CD4-positive, alpha-beta T cell treated with Interleukin-4 for 1 hour (primary cell): Measurements from ENCODE around the gene LRRC71.

ENCODE experiments used
- DNase-seq, 2 donors: peaks; one replicate each; pipeline ENCODE4 v3.0.0-alpha.2; 2020 to 2022

Gene LRRC71

DNA sequence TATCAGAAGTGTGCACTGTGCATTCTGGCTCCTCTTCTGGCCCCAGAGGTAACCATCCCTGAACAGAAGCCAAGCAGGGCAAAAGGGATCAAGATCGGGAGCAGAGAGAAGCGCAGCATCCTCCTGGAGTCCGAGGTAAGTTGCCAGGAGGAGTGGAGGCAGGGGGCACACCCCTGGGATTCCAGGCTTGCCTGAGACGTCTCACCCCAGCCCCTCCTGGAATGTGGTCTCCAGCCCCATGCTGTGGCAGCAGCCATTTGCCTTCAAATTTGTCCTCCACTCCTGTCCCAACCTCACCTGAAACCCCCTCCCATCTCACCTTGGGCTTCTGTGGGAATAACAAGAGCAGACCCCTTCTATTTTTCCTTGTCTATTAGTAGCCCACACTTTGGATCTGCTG lies 10.1 kb downstream of the LRRC71 start:
- no peak for DNase-seq

DNA sequence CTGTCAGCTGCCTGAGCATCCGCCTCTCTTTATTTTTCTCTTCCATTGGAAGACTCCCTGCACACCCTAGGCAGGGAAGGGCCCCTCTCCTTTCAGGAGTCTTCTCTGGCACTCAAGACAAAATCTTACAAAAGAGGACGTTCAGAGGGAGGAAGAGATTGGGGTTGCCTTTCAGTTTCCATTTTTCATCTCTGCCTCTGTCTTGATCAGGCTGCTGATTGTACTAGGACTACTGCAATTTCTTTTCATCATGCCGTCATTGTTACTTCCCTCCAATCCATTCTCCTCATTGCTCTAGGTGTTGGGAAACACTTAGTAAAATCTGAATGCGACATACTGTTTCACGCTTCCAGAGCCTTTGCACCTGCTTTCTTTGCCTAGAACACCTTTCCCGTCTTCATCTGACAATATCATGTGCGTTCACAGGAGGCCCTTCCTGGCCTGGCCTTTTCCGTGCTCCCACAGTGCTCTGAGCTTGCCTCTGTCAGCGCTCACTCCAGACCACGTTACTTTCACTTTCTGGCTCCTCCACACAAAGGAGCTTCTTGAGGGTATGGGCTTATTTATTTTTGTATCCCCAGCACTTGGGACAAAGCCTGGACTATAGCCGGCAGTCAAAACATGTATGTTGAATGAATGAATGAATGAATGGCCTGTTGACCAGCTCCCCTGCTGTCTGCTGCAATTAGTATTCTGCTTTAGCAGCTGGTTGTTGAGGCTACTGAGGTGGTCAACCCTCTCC lies 10.9 kb downstream of the LRRC71 start:
- no peak for DNase-seq

DNA sequence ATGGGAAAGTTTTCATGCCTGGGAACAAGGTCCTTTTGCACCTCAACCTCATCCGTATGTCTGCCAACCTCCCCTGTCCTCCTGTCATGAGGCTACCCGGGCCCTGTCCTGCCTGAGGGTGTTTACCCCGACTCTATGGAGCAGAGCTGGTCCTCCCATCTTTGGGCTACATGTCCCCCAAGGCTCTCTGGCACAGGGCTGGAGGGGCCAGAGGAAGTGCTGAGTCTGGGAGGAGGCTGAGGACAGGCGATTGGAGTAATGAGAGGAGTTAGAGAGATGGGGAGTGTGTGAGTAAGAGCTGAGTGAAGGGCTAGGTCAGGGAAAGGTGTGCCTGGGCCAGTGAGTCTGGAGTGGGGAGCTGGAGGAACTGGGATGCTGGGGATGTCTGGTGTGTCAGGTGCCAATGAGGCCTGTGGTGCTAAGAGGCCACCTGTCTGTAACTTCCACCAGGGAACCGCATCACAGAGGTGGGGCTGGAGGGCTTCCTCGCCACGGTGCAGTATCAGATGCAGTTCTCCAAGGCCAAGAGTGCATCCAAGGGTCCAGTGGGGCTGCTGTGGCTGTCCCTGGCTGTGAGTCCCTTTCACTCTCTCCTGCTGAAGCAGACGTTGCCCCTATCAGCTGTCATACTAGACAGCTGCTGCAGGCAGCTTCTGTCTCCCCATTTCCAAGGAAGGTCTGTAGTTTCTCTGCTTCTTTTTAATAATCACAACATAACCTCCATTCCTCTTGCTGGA lies 11.7 kb downstream of the LRRC71 start:
- DNase-seq, result no peak

DNA sequence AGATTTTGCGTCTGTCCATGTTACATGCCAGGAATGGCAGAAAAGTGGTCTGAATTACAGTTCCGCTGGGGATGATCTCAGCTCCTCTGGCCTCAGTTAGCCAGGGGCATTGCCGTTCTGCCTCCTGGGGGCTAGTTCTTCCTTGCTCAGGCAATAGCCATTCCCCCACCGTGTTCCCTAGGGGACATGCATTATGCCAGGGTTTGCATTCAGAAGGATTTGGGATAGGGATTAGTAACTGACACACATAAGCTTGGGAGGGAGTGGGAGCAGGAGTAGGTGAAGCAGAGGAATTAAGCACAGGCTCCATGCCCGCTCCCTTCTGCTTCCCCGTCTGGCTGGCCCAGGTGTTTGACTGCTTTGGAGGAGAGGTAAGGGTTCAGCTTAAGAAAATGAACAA lies 12.7 kb downstream of the LRRC71 start:
- no peak for DNase-seq

DNA sequence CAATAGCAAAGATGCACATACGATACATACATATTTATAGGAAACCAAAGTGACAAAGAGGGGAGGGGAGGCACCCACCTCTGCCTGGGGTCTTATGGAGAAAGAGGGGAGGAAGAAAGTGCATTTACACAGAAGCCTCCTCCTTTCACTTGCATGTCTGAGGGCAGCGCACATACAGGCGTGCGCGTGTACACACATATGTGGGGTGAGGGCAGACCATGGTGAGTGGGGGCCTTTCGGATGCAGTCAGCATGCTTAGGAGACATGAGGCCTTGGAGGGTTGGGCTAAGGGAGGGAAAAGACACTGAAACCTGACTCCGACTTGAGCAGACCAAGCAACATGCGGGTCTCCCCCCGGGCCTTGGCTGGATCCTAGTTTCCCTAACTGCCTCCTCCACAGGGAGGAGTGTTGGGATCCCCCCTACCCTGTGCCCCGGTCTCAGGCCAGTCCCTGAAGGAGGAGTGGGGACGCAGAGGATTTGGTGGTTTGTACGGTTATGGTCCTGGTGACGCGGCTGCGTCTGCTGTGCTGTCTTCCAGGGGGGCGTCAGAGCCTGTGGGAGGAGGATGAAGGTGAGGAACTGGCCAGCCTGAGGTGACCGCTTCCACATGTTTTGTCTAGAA lies 15.2 kb downstream of the LRRC71 start:
- no peak for DNase-seq

DNA sequence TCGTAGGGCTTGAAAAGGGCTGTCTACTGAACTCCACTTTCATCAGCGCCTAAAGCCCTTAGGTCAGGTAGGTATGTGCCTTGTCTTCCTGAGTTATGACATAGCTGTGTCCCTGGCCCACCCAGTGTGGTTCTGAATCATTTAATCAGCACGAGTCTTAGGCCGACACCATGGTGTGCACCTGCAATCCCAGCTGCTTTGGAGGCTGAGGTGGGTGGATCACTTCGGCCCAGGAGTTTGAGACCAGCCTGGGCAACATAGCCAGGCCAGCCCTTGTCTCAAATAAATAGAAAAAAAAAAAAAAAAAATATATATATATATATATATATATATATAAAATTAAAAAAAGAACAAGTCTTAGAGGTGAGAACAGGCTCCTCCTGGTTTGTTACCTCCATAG lies 15.8 kb downstream of the LRRC71 start:
- DNase-seq, result no peak

DNA sequence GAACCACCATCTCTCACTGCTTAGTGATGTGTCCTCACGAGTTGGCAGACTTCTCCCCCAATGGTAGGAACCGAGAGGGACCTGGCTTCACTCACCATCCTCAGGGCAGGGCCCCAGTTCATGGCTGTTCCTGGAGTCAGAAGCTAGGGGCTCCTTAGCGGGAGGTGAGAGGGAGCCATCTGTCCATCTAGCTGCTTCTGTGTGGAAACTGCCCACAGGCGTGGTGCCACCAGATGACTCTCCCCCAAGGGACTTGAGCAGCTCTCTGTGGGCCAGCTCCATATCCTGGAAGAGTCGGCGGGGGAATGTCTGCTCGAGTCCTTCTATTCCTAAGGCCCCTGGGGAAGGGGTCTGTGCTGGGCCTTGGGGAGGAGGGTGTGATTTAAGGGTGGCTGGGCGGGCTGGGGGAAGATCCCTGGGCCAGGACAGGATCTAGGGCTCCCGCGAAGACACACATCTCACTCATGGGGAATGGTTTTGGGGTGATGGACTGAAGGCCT lies 16.3 kb downstream of the LRRC71 start:
- DNase-seq, result no peak

DNA sequence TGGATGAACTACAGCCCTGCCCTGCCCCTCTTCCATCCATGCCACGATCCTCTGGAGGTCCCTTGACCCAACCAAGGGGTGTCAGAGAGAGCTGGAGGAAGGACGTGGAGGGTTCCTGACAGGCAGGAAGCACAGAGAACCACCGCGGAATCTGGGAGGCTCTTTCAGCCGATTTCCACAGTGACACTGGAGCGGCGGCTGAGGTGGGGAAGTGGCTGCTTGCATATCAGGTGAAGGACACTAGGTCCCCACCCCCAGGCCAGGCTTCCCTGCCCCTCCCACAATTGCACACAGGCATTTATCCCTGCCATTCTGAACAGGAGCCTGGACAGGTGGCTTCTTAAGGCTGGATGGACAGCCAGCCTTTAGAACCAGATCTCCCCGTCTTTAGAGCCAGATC lies 17.5 kb downstream of the LRRC71 start:
- DNase-seq, result no peak

DNA sequence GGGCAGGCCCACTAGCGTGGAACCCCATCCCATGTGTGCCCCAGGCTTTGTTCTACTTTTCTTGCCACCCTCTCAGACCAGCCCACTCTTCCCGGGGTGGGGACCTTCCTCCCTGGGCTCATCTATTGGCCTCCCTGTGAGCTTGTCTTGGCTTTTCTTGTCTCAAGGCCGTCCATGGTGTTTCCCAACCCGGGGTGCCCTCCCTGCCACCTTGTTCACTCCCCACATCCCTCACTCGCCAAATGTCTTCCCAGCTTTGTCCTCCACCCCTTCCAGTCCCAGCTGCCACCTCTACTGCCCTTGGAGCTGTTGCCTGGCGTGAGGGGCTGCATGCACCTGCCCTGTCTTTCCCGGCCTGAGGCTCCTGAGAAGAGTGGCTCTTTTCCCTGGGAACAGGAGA lies 18.4 kb downstream of the LRRC71 start:
- DNase-seq, result no peak

DNA sequence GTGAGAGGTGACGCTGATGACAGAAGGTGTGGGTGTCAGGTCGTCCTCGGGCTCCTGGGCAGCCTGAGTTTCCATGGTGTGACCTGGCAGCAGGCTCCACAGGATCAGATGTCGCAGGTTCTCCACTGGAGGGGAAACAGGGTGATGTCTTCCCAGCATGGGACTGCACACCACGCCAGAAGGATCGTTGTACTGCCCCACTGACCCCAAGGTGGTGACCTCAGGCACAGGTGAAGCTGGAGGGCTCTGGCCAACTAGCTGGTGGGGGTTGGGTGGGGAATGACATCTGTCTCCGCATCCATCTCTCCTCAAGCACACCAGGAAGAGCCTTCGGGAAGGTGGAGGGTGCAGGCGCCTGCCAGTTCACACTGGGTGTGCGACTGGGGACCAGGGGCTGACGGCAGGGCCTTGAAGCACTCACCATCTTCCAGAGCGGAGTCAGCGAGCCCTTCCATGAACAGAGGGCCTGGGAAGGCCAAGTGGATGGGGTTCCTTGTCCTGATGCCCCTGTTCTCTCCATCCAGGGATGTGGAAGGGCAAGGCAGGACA lies 19.4 kb downstream of the LRRC71 start:
- no peak for DNase-seq

DNA sequence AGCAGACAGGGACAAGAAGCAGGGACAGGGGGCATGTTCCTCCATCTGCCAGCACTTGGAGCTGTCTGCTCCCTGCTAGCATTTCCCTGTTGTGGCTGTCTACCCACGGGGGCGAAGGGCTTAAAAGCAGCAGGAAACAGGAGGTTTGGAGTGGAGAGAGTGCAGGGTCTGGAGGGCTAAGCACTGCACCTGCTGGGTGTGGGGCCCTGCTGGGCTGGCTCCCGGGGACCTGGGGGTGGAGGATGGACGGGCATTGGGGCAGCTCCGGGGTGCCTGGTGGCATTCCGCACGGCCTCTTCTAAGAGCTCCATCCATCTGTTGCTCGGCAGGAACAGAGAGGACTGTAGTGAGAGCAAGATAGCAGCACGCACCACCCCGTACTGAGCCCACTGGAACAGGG lies 21.2 kb downstream of the LRRC71 start:
- DNase-seq, result no peak

DNA sequence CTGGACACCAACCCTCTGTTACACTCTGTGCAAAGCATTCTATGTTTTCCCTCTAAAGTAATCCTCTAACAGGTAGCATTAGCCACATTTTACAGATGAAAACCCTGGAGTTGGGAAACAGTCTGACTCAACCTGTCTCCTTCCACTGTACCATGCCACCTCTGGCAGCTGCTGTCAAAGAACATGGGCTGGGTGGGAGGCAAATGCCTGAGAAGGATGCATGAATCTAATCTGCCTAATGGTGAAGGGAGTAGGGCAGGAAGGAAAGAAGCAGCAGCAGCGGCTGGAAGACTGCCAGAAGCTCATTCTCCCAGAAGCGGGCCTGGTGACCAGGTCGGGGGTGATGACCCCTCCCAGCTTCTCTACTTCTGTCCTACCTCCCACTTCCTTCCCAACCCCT lies 21.7 kb downstream of the LRRC71 start:
- no peak for DNase-seq

DNA sequence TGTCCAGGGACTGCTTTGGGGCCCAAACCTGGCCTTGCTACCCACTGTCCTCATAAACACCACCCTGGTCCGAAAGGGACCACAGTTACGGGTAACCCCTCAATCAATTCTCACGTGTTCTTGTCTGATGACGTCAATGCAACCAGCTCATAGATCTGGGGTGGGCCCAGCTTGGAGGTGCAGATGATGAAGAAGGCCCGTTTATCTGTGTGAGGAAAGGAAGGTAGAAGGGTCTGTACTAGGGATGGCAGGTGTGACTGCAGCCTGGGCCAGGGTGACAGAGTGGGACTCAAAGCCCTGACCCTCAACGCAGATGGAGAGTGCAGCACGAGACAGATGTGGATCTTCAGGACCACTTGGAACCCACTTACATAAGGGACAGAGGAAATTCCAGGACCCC lies 22.1 kb downstream of the LRRC71 start:
- DNase-seq, result no peak

DNA sequence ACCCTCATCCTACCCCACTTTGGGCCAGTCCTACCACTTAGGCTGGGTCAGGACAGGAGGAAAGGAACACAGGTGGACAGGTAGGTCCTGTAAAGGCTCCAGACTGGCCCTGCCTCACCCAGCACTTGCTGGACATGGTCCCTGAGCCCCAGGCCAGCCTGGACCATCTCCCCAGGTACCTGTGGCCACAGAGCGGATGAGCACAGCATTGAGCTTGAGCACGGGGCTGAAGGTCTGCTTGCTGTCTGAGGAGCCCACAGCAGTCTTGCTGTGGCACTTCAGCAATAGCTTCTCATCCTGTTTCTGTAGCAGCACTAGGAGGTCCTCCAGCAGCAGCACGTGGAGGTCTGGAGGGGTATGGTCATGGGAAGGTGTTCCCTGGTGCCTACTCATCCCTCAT lies 23.3 kb downstream of the LRRC71 start:
- DNase-seq, result no peak

DNA sequence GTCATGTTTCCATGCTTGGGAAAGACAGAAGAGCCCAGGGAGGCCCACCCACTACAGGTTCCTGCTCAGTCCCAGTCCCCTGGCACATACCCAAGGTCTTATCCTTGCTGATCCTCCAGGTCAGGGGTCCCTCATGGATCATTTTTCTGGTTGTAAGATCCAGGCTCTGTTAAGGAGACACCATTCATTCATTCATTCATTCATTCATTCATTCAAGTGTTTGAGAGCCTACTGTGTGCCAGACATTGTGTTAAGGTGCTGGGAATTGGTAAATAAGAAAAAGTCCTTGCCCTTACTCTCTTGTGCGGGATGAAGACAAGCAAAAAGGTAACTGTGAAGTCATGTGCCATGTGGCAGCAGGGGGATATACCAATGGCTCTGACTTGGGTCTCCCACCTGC lies 23.8 kb downstream of the LRRC71 start:
- no peak for DNase-seq

DNA sequence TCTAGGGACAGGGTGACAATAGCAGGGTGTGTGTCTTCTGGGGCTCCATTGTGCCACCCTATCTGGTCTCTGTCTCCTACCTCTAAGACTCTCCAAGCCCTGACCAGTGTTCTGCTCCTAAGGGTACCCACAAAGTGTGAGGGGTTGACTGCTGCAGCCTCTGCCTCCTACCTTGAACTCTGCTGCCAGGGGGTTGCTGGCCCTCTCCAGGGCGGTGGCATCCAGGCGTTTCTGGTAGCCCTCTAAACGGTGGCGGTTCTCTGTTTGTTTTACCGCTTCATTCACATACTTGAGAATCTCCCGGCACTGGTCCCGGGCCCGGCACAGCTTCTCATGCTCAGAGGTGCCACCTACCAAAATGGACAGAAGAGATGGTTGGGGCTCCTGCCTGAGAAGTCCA lies 24.4 kb downstream of the LRRC71 start:
- DNase-seq, result no peak

DNA sequence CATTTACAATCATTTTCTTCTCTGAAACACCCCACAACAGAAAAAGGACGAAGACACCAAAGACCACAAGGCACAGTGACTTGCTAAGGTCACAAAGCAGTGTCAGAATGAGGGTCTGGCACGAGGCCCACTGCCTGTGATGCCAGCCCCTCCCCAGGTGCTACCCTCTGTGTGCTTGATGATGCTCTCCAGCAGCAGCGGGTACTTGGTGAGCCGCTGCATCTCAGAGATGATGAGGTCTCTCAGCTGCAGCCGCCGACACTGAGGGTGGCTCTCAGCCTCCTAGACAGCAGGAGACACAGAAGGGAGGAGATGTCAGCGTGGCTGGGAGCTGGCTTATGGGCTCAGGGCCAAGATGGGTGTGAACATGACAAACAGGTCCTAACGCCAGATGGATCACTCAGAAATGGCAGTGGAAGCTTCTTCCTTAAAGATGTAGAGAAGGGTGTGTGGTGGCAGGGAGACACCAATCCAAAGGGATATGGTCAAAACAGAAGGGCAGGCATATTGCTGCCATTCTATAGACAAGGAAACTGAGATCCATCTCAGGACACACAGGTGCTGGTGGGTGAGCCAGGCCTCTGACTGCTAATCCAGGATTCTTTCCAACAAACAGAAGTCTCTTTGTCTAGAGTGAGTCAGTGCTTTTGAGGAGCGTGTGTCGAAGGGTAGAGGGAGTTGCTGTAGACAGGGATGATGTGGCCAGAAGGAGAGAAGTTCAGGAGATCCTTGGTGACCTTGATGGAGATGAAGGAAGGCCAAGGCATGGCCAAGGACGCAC lies 25.6 kb downstream of the LRRC71 start:
- DNase-seq, result no peak

DNA sequence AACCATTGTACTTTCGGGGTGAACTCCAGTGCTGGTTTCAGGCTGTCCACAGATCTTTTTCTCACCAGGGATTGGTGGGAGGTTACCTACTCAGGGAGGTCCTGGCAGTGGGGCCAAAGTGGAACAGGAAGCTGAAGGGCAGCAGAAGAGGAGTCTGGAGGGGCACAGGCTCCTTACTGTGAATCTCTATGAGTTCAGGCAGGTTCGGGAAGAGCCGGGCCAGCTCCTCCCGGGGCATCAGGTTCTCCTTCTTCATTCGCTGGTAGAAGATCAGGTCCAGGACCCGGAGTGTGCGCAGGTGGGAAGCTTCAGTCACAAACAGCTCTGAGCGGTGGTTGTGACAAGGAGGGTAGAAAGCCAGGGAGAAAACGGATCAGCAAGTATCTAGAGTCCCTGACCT lies 26.7 kb downstream of the LRRC71 start:
- DNase-seq, result no peak

DNA sequence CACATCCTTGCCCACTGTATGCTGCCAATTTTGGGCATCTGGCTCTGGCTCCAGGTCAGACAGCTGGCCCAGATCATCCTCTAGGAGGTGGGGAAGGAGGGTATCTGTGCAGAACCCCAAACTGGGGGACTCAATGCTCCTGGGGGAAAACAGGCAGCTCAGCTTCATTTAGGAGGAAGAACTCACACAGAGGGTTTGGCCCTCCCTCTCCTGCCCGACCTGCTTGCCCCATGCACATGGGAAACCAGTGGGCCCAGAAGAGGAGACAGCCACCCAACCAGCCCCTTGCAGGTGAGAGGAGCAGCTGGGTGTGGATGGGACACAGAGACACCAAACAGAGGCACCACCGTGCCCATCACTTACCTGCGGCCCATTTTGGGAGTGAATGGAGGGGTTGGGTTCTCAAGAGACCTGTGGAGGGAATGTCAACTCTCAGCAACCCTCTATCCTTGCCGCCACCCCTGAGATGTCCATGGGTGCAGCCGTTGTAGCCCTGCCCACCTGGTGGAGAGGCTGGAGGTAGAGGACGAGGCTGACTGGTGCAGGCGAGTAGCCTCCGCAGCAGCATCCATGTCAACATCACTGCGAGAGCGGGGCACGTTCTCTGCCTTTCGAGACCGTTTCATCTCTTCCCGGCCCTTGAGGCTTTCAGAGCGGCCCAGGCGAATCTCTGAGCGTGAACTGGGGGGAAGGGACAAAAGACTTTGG lies 27.5 kb downstream of the LRRC71 start:
- DNase-seq, result no peak

DNA sequence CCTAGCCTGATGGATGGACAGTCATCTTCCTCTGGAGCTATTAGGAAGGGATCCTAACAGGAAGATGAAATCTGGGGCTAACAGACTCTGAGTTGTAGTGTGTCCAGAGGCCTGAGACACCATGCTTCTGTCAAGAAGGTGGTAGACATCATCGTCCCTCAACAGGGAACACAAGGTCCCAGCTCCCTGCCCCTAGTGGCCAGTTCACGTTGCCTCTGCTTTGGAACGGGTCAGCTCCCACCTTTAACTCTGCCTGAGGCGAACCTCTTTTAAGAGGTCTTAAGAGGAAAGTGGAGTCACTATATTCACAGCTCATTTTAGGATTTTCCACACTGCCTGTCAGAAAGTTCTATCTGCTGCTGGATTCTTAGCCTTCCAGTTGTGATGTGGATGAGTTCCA lies 28.3 kb downstream of the LRRC71 start:
- no peak for DNase-seq

DNA sequence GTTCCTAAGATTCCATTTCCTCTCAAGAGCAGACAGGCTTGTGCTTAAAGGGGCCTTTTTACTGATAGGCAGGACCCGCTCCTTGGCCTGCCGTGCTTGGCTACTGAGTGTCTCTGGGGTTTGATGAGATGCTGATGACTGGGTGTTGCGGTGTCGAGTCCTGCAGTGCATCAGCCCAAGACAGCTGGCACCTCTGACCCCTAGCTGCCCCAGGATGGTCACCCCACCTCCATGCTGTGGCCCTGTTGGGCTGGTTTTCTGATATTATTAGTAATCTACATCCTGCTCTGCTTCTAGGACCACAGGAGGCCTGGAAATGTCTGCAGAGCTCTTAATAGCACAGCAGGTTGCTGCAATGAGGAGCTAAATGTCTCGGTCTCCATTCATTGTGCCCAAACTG lies 28.7 kb downstream of the LRRC71 start:
- DNase-seq, result no peak

DNA sequence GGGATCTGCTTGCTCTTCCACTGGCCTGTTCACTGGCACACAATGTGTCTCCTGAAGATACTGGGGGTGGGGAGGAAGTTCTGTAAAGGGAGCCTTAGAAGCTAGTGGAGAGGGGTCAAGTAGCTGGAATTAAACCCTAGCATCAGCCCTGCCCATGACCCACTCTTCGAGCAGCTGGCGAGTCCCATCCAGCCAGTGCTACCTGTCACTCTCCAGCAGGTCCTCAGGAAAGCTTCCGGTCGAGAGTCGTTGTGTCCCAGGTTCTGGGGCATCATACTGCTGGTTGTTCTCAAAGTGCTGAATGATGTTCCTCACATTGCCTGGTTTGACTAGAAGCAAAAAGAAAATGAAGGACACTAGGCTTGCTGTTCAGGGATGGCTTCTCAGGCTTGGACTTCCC lies 30.9 kb downstream of the LRRC71 start:
- no peak for DNase-seq
